RWPE2 (cell line): Measurements from ENCODE around the gene CDC42EP5.

Experiments
- ATAC-seq: fragments of 200-7000 bp; cut with Tn5 transposase; 3 replicates; pipeline ENCODE4 v1.9.1; 2021; ENCODE audit warnings: low read depth
- DNase-seq: peaks from one replicate; pipeline ENCODE4 v3.0.0-alpha.2; 2020; ENCODE audit warnings: low spot score
- H3K27ac ChIP-seq: fragments of 450-650 bp; 2 replicates; pipeline ENCODE4 v1.5.1; 2017; ENCODE audit warnings: mild to moderate bottlenecking; ENCODE audit not compliant: poor library complexity, severe bottlenecking
- H3K27me3 ChIP-seq: fragments of 250-450 bp; sonication (Bioruptor Pico); 2 replicates; pipeline ENCODE4 v1.5.1; 2021; ENCODE audit warnings: mild to moderate bottlenecking, moderate library complexity; ENCODE audit not compliant: insufficient read depth, poor library complexity, severe bottlenecking
- H3K36me3 ChIP-seq: fragments of 250-450 bp; sonication (Bioruptor Pico); 2 replicates; pipeline ENCODE4 v1.5.1; 2020; ENCODE audit warnings: low read depth, mild to moderate bottlenecking, moderate library complexity
- H3K4me1 ChIP-seq: fragments of 250-450 bp; sonication (Bioruptor Pico); 2 replicates; pipeline ENCODE4 v1.5.1; 2021; ENCODE audit warnings: mild to moderate bottlenecking, moderate library complexity; ENCODE audit not compliant: insufficient read depth, poor library complexity, severe bottlenecking
- H3K4me3 ChIP-seq: fragments of 250-450 bp; sonication (Bioruptor Pico); 2 replicates; pipeline ENCODE4 v1.5.1; 2021; ENCODE audit warnings: mild to moderate bottlenecking, moderate library complexity; ENCODE audit not compliant: severe bottlenecking
- H3K9me3 ChIP-seq: fragments of 250-450 bp; sonication (Bioruptor Pico); 2 replicates; pipeline ENCODE4 v1.5.1; 2021; ENCODE audit warnings: mild to moderate bottlenecking, moderate library complexity; ENCODE audit not compliant: severe bottlenecking
- TF ChIP-seq, protein P1 (sequence below): fragments of 450-650 bp; IDR thresholded peaks from one replicate; pipeline ENCODE4 v1.5.1; 2017; ENCODE audit warnings: mild to moderate bottlenecking, moderate library complexity; ENCODE audit not compliant: poor library complexity, severe bottlenecking

CDC42EP5 gene

DNA sequence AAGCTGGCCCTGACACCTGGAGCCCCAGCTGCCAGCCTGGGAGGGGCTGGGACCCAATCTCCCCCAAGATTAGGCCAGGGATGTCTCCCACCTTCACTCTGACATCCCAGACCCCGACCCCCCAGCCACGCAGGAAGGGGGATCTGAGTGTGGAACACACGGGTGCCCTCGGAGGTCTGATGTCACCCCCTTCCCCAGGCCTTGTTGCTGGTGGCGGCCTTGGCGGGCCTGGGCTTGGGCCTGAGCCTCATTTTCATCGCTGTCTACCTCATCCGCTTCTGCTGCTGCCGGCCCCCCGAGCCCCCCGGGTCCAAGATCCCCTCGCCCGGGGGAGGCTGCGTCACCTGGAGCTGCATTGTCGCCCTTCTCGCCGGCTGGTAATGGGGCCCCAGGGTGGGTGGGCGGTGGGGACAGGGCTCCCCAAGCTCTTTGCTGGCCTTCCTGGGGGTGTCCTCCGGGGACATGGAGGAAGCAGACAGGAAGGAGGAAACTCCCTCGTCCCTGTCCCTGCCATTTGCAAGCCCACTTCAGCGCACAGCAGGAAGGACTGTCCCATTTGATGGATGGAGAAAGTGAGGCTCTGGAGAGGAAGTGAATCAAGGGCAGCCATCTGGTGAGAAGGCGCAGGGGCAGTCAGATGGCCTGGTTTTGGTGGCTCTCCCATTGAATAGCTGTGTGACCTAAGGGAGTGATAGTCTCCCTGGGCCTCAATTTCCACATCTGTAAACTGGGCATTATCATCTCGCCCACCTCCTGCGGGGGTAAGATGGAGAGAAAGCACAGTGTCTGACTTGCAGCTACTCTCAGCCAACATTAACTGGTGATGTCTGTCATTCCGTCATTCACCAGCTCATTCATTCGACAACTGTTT is 53.9 kb downstream of the CDC42EP5 start:
- peaks cover 70% of the 10 kb centered on the region for H3K27me3 ChIP-seq
- H3K27ac ChIP-seq, result no peak overlapping the region
- ATAC-seq (no peak), DNase-seq (no peak)
- no peaks in the 10 kb centered on the region for H3K4me1 ChIP-seq
- H3K36me3 ChIP-seq, result no peaks in the 10 kb centered on the region
- TF ChIP-seq, protein P1, sequence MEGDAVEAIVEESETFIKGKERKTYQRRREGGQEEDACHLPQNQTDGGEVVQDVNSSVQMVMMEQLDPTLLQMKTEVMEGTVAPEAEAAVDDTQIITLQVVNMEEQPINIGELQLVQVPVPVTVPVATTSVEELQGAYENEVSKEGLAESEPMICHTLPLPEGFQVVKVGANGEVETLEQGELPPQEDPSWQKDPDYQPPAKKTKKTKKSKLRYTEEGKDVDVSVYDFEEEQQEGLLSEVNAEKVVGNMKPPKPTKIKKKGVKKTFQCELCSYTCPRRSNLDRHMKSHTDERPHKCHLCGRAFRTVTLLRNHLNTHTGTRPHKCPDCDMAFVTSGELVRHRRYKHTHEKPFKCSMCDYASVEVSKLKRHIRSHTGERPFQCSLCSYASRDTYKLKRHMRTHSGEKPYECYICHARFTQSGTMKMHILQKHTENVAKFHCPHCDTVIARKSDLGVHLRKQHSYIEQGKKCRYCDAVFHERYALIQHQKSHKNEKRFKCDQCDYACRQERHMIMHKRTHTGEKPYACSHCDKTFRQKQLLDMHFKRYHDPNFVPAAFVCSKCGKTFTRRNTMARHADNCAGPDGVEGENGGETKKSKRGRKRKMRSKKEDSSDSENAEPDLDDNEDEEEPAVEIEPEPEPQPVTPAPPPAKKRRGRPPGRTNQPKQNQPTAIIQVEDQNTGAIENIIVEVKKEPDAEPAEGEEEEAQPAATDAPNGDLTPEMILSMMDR, result no peak
- H3K4me3 ChIP-seq, result no peak overlapping the region
- no peaks in the 10 kb centered on the region for H3K9me3 ChIP-seq

DNA sequence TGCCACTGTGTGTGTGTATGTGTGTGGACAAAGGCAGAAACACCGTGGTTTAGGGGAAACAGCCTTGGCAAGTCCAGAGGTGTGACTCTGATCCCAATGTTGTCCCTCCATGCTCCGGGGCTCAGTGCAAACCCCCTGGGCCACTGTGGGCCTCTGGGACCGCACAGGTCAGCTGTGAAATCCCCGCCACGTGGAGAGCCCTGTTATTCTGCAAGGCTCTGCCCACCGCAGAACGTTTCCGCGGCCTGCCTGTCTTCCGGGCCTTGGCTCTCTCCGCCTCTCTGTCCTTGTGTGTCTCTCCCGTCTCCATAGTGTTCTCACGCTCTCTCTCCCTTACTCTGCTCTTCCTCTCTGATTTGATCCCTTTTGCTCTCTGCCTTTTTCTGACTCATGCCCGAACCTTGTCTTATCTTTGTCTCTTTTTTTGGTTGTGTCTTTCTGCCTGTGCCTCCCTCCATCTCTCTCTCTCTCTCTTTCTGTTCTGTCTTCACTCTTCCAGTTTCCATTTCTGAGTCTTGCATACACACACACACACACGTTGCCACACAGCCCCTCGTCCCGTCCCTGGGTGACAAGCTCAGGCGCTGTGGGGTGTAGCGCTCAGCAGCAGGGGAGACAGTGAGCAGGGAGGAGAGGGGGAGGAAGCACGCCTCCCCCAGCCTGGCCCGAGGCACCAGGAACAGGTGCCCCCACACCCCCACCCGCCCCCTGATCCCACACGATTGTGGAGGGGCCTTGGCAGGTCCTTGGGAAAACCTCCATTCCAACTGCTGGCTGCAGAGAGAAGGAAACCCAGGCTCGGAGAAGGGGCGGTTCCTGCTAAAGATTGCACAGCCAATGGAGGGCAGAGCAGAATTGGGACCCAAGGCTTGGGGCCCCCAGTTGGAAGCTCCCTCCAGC is 54.8 kb downstream of the CDC42EP5 start:
- Histone ChIP-seq H3K36me3 (no peaks in the 10 kb centered on the region), H3K4me3 (no peak overlapping the region), H3K4me1 (no peaks in the 10 kb centered on the region), H3K27me3 (peaks cover 70% of the 10 kb centered on the region), H3K27ac (no peak overlapping the region), H3K9me3 (no peaks in the 10 kb centered on the region)
- TF ChIP-seq, protein P1, result no peak
- peak; percentile 39; the same call in 1 of the 3 replicates for ATAC-seq
- DNase-seq, result no peak

DNA sequence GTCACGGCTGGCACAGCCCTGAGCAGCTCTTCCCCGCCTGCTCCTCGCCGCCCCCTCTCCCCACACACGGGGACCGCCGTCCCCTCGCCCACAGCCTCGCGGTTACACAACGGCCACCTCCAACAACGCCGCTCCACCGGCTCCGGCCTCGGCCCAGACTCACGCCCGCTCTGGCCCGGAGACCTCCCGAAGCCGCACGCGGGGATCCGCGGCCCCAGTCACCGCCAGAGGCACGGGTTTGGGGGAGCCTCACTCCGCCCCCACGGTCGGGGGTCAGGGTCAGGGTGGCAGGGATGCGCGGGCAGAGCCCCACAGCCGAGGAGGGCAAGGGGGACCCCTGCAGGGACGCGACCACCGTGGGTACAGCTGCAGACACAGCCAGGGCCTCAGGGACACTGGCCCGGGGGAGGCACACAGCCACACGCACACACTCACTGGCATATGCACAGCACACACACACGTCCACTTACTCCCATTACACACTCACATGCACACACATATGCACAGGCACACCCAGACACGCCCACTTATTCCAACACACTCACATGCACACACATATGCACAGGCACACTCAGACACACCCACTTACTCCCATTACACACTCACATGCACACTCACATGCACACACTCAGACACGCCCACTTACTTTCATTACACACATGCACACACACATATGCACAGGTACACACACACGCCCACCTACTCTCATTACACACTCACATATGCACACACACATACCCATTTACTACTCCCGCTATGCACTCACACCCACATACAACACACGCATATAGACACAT is 56.2 kb downstream of the CDC42EP5 start:
- DNase-seq (no peak), ATAC-seq (no peak)
- Histone ChIP-seq H3K9me3 (no peaks in the 10 kb centered on the region), H3K4me3 (no peak overlapping the region), H3K27ac (no peak overlapping the region), H3K36me3 (no peaks in the 10 kb centered on the region), H3K4me1 (no peaks in the 10 kb centered on the region), H3K27me3 (peaks cover 70% of the 10 kb centered on the region)
- TF ChIP-seq, protein P1, result no peak

DNA sequence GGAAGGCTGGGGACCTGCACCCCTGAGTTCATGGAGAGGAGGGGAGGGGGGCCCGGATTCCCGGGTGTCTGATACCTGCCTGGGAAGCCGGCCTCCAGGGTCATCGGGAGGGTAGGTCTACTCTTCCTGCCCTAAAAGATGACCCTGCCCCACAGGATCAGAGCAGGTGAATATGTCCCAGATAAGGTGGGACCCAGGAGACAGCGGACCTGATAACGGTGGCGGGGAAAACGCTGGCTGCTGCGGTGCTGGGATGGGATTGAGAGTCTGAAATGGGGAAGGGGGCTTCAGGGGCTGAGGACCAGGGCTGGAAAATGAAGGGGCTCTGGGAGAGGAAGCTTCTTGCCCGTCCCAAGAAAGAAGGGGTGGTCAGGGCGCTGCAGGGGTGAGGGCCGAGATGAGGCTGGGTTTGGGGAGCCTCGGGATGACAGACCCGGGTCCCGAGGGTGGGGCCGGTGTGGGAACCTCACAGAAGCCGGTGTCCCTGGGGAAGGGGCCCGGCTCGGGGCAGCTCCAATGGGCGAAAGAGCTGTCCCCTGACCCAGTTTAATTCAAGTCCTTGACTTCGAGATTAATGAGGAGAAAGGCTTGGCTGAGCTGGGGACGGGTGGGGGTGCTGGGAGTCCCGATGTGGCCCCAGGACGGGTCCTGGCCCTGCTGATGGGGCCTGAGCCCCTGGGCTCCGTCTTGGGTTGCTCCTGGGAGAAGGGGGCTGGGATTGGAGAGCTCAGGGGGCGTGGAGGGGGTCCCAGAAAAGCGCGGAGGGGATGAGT is 57.0 kb downstream of the CDC42EP5 start:
- DNase-seq, result no peak
- Histone ChIP-seq H3K27ac (no peak overlapping the region), H3K4me3 (no peak overlapping the region), H3K36me3 (no peaks in the 10 kb centered on the region), H3K4me1 (no peaks in the 10 kb centered on the region), H3K27me3 (peaks cover 62% of the 10 kb centered on the region), H3K9me3 (no peaks in the 10 kb centered on the region)
- ATAC-seq, result peak; percentile 18; the same call in 1 of the 3 replicates
- TF ChIP-seq, protein P1, result no peak
